Fibroblast of the aortic adventitia (primary cell): ENCODE data around the gene SLC7A1. TPM values are rescaled to one million over a fixed set of nuclear protein-coding genes. Genes with fewer than 3 reads are reported as not detected.

Experiments used
- DNase-seq: peaks from one replicate; pipeline ENCODE4 v3.0.0-alpha.2; 2010; ENCODE audit warnings: low read depth
- H3K4me3 ChIP-seq: 2 replicates; pipeline ENCODE4 v1.5.1; 2011; ENCODE audit warnings: low read depth, mild to moderate bottlenecking, control low read depth, low read length, moderate library complexity
- total RNA-seq: library from RNA; depleted of rRNA; stranded (reverse); fragments of >200 nt; gene quantifications from 2 replicates; pipeline ENCODE4 v1.2.3, GENCODE V29; 2012; ENCODE audit warnings: low replicate concordance
- TF ChIP-seq, protein P1 (sequence below): IDR thresholded peaks from 2 replicates; pipeline ENCODE4 v1.5.1; 2011; ENCODE audit warnings: mild to moderate bottlenecking, low read length, control low read depth, inconsistent platforms; ENCODE audit not compliant: insufficient read depth

SLC7A1 gene
- total RNA-seq, 1 donor, result 33.1 TPM

DNA sequence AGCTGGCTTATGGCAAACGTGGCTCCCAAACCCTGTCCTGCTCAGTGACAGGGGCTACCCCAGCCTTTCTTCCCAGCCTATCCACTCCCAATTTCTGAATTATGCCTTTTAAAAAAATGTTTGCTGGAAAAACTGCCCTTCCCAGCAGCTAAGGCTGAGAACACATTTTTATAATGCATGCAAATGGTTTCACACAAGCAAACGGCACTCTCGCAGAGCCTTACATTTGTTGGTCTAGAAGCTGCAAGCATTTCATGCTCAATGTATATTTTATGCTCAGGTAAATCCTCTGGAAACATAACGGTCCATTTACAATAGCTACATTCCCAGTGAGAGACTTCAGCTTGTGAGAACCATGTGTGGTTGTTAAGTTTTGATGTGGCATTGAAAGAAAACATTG, 61.4 kb downstream of the SLC7A1 start:
- no peak for DNase-seq
- H3K4me3 ChIP-seq, result no peak overlapping the region
- TF ChIP-seq, protein P1, sequence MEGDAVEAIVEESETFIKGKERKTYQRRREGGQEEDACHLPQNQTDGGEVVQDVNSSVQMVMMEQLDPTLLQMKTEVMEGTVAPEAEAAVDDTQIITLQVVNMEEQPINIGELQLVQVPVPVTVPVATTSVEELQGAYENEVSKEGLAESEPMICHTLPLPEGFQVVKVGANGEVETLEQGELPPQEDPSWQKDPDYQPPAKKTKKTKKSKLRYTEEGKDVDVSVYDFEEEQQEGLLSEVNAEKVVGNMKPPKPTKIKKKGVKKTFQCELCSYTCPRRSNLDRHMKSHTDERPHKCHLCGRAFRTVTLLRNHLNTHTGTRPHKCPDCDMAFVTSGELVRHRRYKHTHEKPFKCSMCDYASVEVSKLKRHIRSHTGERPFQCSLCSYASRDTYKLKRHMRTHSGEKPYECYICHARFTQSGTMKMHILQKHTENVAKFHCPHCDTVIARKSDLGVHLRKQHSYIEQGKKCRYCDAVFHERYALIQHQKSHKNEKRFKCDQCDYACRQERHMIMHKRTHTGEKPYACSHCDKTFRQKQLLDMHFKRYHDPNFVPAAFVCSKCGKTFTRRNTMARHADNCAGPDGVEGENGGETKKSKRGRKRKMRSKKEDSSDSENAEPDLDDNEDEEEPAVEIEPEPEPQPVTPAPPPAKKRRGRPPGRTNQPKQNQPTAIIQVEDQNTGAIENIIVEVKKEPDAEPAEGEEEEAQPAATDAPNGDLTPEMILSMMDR, result no peak

DNA sequence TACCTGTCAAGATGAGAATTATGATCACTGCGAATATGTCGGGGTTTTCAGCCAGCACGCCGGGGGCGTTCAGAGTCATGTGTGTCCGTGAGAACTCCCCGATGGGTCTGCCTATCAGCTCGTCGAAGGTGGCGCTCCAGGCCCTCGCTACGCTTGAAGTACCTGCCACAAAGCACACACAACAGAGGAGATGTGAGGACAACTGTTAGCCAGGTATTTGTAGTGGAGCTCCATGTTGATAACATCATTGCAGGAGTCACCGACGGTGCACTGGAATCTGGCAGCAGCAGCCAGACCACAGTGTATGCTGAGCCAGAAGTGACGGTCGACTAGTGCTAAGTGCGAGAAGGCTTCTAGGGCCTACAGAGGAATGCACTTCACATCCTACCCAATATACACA, 62.7 kb downstream of the SLC7A1 start:
- H3K4me3 ChIP-seq, result no peak overlapping the region
- TF ChIP-seq, protein P1, result no peak
- no peak for DNase-seq

DNA sequence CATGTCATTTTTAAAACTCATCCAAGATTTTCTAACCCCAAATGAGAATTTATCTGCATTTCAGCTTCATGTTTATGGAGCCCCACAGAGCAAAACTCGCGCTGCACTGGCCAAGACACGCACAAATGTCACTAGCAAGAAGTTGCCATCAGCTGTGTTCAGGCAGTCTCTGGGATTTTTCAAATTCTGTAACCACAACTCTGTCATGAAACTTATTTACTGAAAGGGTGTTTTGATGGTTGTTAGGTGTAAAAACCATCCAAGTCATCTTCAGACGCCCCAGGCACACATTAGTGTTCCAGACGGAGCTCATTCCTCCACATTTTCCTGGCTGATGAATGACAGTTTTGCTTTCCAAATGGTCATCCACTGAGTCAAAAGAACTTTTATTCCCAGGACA, 63.4 kb downstream of the SLC7A1 start:
- H3K4me3 ChIP-seq, result no peak overlapping the region
- no peak for DNase-seq
- TF ChIP-seq, protein P1, result no peak

DNA sequence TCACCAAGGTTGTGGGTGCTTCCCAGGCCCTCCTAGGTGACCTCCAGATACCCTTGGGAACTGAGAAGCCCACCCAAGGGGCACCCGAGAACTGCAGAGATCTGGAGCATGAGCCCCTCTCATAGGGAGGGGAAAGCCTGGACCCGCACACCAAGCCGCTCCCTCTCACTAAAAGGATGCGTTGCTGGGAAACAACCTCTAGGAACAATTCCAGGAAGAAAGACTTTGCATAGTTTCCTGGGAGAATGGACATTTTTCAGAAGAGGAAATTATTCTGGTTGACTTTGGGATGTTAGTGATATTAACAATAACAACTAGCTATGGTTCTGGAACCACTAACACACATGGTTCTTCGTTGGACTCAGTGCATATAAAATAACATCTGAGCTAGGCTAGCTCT, 64.6 kb downstream of the SLC7A1 start:
- TF ChIP-seq, protein P1, result no peak
- no peak for DNase-seq
- H3K4me3 ChIP-seq, result no peak overlapping the region

DNA sequence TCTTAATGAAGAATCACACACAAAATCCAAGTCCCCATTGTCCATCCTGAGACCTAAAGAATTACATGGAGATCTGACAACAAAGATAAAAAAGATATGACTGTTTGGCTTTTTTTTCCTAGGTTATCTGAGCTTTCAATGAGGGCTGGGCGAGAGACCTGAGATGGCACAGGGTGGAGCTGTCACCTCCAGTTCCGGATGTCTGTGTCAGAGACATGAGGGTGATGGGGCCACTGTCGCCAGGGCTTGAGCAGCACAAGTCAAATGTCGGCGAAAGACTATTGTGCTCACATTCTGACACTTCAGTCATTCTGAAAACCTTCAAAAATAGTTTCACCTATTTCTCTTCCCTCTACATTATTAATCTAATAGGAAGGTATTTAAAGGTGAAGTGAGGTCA, 65.7 kb downstream of the SLC7A1 start:
- DNase-seq, result no peak
- no peak overlapping the region for H3K4me3 ChIP-seq
- TF ChIP-seq, protein P1, result no peak

DNA sequence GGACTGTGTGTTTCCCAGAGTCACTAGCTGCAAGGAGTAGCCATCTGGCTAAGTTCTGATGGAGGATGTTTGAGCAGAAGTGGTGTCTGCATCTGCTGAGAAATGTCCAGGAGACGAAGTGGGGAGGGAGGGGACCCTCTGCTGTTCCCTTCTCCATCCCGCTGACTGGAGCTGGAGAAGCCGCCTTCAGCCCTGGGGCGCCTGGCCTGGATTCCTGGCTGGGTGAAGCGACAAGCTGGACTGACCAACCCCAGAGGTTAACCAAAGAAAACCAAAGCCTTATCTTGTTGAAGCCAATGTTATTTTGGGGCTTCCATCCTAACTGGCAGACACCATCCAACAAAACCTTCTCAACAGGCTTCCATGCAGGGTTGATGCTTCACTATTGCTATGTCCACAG, 67.6 kb downstream of the SLC7A1 start:
- no peak for DNase-seq
- H3K4me3 ChIP-seq, result no peak overlapping the region
- TF ChIP-seq, protein P1, result no peak

DNA sequence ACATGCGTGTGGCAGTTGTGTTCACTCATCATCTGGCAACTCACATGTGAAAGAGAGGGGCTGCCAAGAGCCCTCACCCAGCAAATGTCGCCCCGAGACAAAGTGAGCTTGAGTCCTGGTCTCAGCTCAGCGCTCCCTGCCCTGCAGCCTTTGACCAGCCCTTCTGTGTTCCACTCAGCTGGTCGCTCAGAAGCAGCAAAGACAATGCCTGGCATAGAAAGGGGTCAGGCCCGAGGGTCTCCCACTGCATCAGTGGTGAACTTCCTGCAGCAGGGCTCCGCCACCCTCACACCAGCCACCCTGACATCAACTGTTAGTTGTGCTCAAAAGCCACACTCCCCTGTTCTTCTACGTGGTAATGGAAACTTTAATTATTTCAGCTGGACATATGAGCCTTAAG, 68.0 kb downstream of the SLC7A1 start:
- H3K4me3 ChIP-seq, result no peak overlapping the region
- TF ChIP-seq, protein P1, result no peak
- no peak for DNase-seq
